SK-N-MC (cell line): ENCODE results near the gene NINJ2.

ENCODE experiments used
- DNase-seq: peaks from one replicate; pipeline ENCODE4 v3.0.0-alpha.2; 2011; ENCODE audit warnings: low read depth, low spot score
- H3K27ac ChIP-seq: fragments of 200-600 bp; sonication (generic); 2 replicates; pipeline ENCODE4 v1.5.1; 2016; ENCODE audit warnings: mixed run types
- H3K36me3 ChIP-seq: fragments of 200-600 bp; sonication (generic); 2 replicates; pipeline ENCODE4 v1.6.1; 2017; ENCODE audit warnings: antibody characterized with exemption, low read length, mixed read lengths; ENCODE audit not compliant: insufficient read depth
- H3K4me3 ChIP-seq: fragments of 200-600 bp; sonication (generic); 2 replicates; pipeline ENCODE4 v1.5.1; 2016
- H3K9ac ChIP-seq: fragments of 200-600 bp; sonication (generic); 2 replicates; pipeline ENCODE4 v1.8.0; 2017; ENCODE audit warnings: mixed run types, mixed read lengths; ENCODE audit not compliant: insufficient read length
- H3K9me3 ChIP-seq: fragments of 200-600 bp; sonication (generic); 2 replicates; pipeline ENCODE4 v1.6.1; 2017; ENCODE audit warnings: low read depth, mild to moderate bottlenecking, antibody characterized with exemption, low read length, moderate library complexity, mixed read lengths
- EZH2 ChIP-seq: fragments of 200-600 bp; sonication (generic); IDR thresholded peaks from one replicate; pipeline ENCODE4 v1.6.1; 2017; ENCODE audit warnings: antibody characterized with exemption
- FOXP2 ChIP-seq: optimal IDR thresholded peaks from 2 replicates; pipeline ENCODE3; 2011; ENCODE audit warnings: mild to moderate bottlenecking, moderate library complexity; ENCODE audit not compliant: insufficient read depth; ENCODE audit errors: extremely low read length, control extremely low read depth
- POLR2AphosphoS5 ChIP-seq: IDR thresholded peaks from 2 replicates; pipeline ENCODE4 v1.6.1; 2012; ENCODE audit warnings: mild to moderate bottlenecking, low read depth, low read length, borderline replicate concordance

NINJ2 gene

GRCh38 chr12:664075-664778, 982 bp upstream of the NINJ2 start:
- H3K36me3 ChIP-seq, result no peaks in the 10 kb centered on the region
- H3K9ac ChIP-seq, result no peak overlapping the region
- H3K4me3 ChIP-seq, result no peak overlapping the region
- no peak overlapping the region for H3K27ac ChIP-seq
- no peak for DNase-seq
- TF ChIP-seq FOXP2, result no peak
- no peak for TF ChIP-seq EZH2
- TF ChIP-seq POLR2AphosphoS5, result no peak
- no peaks in the 10 kb centered on the region for H3K9me3 ChIP-seq

- TF ChIP-seq FOXP2 (no peak), POLR2AphosphoS5 (no peak), EZH2 (no peak)
- Histone ChIP-seq H3K27ac (no peak overlapping the region), H3K36me3 (no peaks in the 10 kb centered on the region), H3K4me3 (no peak overlapping the region), H3K9me3 (no peaks in the 10 kb centered on the region), H3K9ac (no peak overlapping the region)
- DNase-seq, result no peak
These were observed 516 bp downstream of the NINJ2 start for GRCh38 chr12:662566-663292.

DNA sequence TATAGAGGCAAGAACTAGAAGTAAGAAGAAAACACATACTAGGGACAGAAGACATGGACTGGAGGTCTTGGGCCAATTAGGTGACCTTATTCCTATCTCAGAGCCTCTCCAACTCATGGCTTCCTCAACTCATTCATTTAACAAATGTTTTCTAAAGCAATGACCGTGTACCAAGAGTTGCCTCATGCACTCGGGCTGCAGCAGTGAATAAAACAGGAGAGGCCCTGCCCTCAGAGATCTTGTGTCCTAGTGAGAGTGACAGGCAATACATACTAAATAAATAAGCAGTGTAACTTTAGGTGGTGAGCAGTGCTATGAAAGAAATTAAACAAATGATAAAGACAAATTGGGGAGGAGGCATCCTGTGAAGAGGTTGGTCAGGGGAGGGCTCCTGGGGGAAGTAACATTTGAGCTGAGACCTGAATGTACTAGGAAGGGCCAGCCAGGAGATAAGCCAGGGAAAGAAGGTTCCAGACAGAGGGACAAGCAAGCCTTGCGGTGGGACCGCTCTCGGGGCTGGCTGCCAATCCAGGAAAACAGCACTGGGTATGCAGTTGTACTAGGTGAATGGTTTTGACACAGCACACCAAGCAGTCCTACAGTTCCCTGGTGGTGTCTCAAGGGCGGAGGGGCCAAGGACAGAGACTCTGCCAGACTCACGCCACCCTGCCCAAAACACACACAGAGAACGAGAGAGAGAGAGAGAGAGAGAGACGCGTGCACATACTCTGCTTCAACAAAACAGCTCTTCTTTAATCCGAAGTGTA, 1.3 kb downstream of the NINJ2 start:
- Histone ChIP-seq H3K27ac (no peak overlapping the region), H3K4me3 (no peak overlapping the region)

GRCh38 chr12:659090-659683, 4.1 kb downstream of the NINJ2 start:
- no peak overlapping the region for H3K4me3 ChIP-seq
- no peak for TF ChIP-seq EZH2
- no peak for TF ChIP-seq POLR2AphosphoS5
- TF ChIP-seq FOXP2, result no peak
- no peak overlapping the region for H3K27ac ChIP-seq
- DNase-seq, result no peak
- H3K36me3 ChIP-seq, result no peaks in the 10 kb centered on the region
- H3K9ac ChIP-seq, result no peak overlapping the region
- no peaks in the 10 kb centered on the region for H3K9me3 ChIP-seq

More for the DNA sequence above, 1.3 kb downstream of the NINJ2 start:
- TF ChIP-seq FOXP2 (no peak), POLR2AphosphoS5 (no peak), EZH2 (no peak)
- H3K36me3 ChIP-seq, result no peaks in the 10 kb centered on the region
- no peak for DNase-seq
- no peak overlapping the region for H3K9ac ChIP-seq
- H3K9me3 ChIP-seq, result no peaks in the 10 kb centered on the region

GRCh38 chr12:650983-651382, 12.3 kb downstream of the NINJ2 start:
- Histone ChIP-seq H3K4me3 (no peak overlapping the region), H3K36me3 (no peaks in the 10 kb centered on the region), H3K27ac (no peak overlapping the region), H3K9ac (no peak overlapping the region), H3K9me3 (no peaks in the 10 kb centered on the region)
- TF ChIP-seq FOXP2 (no peak), EZH2 (no peak), POLR2AphosphoS5 (no peak)
- DNase-seq, result no peak

GRCh38 chr12:647385-648085, 15.7 kb downstream of the NINJ2 start:
- no peak for TF ChIP-seq POLR2AphosphoS5
- no peak for TF ChIP-seq EZH2
- TF ChIP-seq FOXP2, result no peak
- no peaks in the 10 kb centered on the region for H3K36me3 ChIP-seq
- H3K27ac ChIP-seq, result no peak overlapping the region
- H3K9ac ChIP-seq, result no peak overlapping the region
- no peak overlapping the region for H3K4me3 ChIP-seq
- DNase-seq, result no peak
- H3K9me3 ChIP-seq, result no peaks in the 10 kb centered on the region

GRCh38 chr12:646442-647384, 16.5 kb downstream of the NINJ2 start:
- no peak for TF ChIP-seq FOXP2
- TF ChIP-seq POLR2AphosphoS5, result no peak
- no peak overlapping the region for H3K27ac ChIP-seq
- H3K4me3 ChIP-seq, result no peak overlapping the region
- H3K9ac ChIP-seq, result no peak overlapping the region
- no peaks in the 10 kb centered on the region for H3K36me3 ChIP-seq
- no peak for DNase-seq
- H3K9me3 ChIP-seq, result no peaks in the 10 kb centered on the region
